Osteoblast (primary cell): ENCODE data around the gene PLXDC2. TPM values are rescaled to one million over a fixed set of nuclear protein-coding genes. Genes with fewer than 3 reads are reported as not detected.

Experiments
- DNase-seq: peaks from one replicate; pipeline ENCODE4 v3.0.0; 2011; ENCODE audit warnings: low spot score, mixed read lengths; ENCODE audit not compliant: insufficient read length; ENCODE audit errors: missing footprints
- H2AFZ ChIP-seq: 2 replicates; pipeline ENCODE4 v1.6.0; 2011; ENCODE audit warnings: mild to moderate bottlenecking, low read length
- H3K27ac ChIP-seq: 2 replicates; pipeline ENCODE4 v1.5.1; 2011; ENCODE audit warnings: mild to moderate bottlenecking, low read depth, low read length, moderate library complexity
- H3K27me3 ChIP-seq: 2 replicates; pipeline ENCODE4 v1.6.0; 2012; ENCODE audit warnings: mild to moderate bottlenecking, control low read depth, inconsistent platforms, low read length, moderate library complexity; ENCODE audit not compliant: insufficient read depth
- H3K36me3 ChIP-seq: 2 replicates; pipeline ENCODE4 v1.5.1; 2011; ENCODE audit warnings: mild to moderate bottlenecking, low read length, control low read depth, moderate library complexity; ENCODE audit not compliant: insufficient read depth
- H3K4me1 ChIP-seq: 2 replicates; pipeline ENCODE4 v1.5.1; 2011; ENCODE audit warnings: mild to moderate bottlenecking, low read length, control low read depth, moderate library complexity; ENCODE audit not compliant: insufficient read depth
- H3K4me2 ChIP-seq: 2 replicates; pipeline ENCODE4 v1.6.0; 2011; ENCODE audit warnings: mild to moderate bottlenecking, low read length; ENCODE audit not compliant: insufficient read depth
- H3K4me3 ChIP-seq: fragments of 200-600 bp; sonication (generic); 3 replicates; pipeline ENCODE4 v1.5.1; 2012; ENCODE audit warnings: mild to moderate bottlenecking, low read length, inconsistent platforms; ENCODE audit not compliant: insufficient read depth
- H3K79me2 ChIP-seq: 2 replicates; pipeline ENCODE4 v1.6.0; 2012; ENCODE audit warnings: mild to moderate bottlenecking, low read length, control low read depth, inconsistent platforms; ENCODE audit not compliant: insufficient read depth
- H3K9me3 ChIP-seq: 2 replicates; pipeline ENCODE4 v1.5.1; 2011; ENCODE audit warnings: low read depth, low read length, control low read depth
- H4K20me1 ChIP-seq: 2 replicates; pipeline ENCODE4 v1.6.0; 2012; ENCODE audit warnings: mild to moderate bottlenecking, low read length, control low read depth; ENCODE audit not compliant: insufficient read depth
- total RNA-seq: library from RNA; depleted of rRNA; stranded (reverse); fragments of >200 nt; gene quantifications from 2 replicates; pipeline ENCODE4 v1.2.3, GENCODE V29; 2012
- TF ChIP-seq, protein P1 (sequence below): IDR thresholded peaks from 2 replicates; pipeline ENCODE4 v1.5.1; 2011; ENCODE audit warnings: mild to moderate bottlenecking, low read depth, low read length, moderate library complexity; ENCODE audit errors: extremely low read depth

PLXDC2 gene
- total RNA-seq, 1 donor: 63.3 TPM

DNA sequence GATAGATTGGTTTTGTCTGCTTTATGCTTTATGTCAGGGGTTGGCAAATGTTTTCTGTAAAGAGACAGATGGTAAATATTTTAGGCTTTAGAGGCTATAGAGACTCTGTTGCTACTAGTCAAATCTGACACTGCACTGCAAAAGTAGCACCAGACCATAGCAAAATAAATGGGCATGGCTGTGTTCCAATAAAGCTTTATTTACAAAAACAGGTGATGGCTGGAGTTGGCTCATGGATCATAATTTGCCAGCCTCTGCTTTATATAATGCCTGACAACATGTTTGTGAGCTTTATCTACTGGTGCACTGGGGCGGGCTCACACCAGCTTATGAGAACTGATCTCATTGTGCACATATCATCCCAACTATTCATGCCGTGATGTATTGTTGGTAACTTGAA is 120.1 kb downstream of the PLXDC2 start:
- H3K79me2 ChIP-seq: no peaks in the 10 kb centered on the region
- no peak for DNase-seq
- no peak overlapping the region for H3K4me3 ChIP-seq
- no peaks in the 10 kb centered on the region for H3K36me3 ChIP-seq
- no peak overlapping the region for H3K27ac ChIP-seq
- H4K20me1 ChIP-seq: no peaks in the 10 kb centered on the region
- no peaks in the 10 kb centered on the region for H3K9me3 ChIP-seq
- H3K4me1 ChIP-seq: peaks cover 7% of the 10 kb centered on the region
- no peaks in the 10 kb centered on the region for H3K27me3 ChIP-seq
- H2AFZ ChIP-seq: no peak overlapping the region
- TF ChIP-seq, protein P1, sequence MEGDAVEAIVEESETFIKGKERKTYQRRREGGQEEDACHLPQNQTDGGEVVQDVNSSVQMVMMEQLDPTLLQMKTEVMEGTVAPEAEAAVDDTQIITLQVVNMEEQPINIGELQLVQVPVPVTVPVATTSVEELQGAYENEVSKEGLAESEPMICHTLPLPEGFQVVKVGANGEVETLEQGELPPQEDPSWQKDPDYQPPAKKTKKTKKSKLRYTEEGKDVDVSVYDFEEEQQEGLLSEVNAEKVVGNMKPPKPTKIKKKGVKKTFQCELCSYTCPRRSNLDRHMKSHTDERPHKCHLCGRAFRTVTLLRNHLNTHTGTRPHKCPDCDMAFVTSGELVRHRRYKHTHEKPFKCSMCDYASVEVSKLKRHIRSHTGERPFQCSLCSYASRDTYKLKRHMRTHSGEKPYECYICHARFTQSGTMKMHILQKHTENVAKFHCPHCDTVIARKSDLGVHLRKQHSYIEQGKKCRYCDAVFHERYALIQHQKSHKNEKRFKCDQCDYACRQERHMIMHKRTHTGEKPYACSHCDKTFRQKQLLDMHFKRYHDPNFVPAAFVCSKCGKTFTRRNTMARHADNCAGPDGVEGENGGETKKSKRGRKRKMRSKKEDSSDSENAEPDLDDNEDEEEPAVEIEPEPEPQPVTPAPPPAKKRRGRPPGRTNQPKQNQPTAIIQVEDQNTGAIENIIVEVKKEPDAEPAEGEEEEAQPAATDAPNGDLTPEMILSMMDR: no peak
- H3K4me2 ChIP-seq: no peak overlapping the region

DNA sequence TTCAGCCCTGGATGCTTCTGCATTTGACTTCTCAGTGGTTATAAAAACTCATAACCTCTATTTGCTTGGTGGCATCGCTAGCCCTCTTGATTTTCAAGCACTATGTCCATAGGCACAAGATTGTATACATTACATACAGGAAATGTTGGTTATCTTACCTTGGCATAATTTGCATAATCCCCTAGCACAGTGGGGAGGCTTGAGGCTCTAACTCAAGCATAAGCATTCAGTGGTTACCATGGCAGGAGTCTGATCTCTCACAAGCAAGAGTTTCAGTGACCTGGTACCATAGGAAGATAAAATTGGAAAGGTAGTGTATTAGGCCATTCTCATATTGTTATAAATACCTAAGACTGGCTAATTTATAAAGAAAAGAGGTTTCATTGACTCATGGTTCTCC is 121.8 kb downstream of the PLXDC2 start:
- Histone ChIP-seq H2AFZ (no peak overlapping the region), H3K4me3 (no peak overlapping the region), H4K20me1 (no peaks in the 10 kb centered on the region), H3K4me1 (no peaks in the 10 kb centered on the region), H3K4me2 (no peak overlapping the region), H3K27ac (no peak overlapping the region), H3K79me2 (no peaks in the 10 kb centered on the region), H3K36me3 (no peaks in the 10 kb centered on the region), H3K27me3 (no peaks in the 10 kb centered on the region), H3K9me3 (no peaks in the 10 kb centered on the region)
- no peak for DNase-seq
- TF ChIP-seq, protein P1: no peak

DNA sequence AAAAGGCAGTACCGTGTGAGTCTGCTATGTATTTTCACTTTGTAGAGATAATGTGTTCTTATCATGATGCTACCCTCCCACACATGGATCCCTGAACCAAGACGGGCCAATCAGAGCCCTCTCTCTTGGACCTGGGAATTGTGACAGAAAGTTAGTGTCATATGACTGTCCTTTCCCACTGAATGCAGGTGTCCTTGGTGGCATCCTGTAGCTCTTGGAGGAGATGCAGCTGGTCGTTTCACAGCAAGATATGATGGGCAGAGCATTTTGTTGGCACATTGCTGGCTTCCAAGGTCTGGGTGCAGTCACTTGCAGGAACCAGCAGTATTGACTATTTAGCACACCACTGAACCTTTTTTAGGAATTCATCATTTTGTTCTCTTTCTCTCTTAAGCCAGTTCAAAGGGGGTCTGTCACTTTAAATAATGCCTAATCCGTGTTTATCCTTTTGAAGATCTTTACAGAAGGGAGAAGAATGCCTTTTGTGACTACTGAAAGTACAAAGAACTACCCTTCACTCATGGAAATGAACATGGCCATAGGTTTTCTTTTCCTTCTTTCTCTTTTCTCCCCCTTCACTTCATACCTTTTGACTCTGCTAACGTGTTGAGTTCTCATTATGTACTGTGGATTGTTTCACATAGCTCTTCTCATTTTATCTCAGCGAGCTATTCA is 125.1 kb downstream of the PLXDC2 start:
- no peak overlapping the region for H3K4me2 ChIP-seq
- no peaks in the 10 kb centered on the region for H3K4me1 ChIP-seq
- DNase-seq: no peak
- H4K20me1 ChIP-seq: no peaks in the 10 kb centered on the region
- TF ChIP-seq, protein P1: no peak
- H3K27me3 ChIP-seq: no peaks in the 10 kb centered on the region
- no peaks in the 10 kb centered on the region for H3K9me3 ChIP-seq
- no peaks in the 10 kb centered on the region for H3K79me2 ChIP-seq
- H2AFZ ChIP-seq: no peak overlapping the region
- H3K4me3 ChIP-seq: no peak overlapping the region
- H3K27ac ChIP-seq: no peak overlapping the region
- H3K36me3 ChIP-seq: no peaks in the 10 kb centered on the region

DNA sequence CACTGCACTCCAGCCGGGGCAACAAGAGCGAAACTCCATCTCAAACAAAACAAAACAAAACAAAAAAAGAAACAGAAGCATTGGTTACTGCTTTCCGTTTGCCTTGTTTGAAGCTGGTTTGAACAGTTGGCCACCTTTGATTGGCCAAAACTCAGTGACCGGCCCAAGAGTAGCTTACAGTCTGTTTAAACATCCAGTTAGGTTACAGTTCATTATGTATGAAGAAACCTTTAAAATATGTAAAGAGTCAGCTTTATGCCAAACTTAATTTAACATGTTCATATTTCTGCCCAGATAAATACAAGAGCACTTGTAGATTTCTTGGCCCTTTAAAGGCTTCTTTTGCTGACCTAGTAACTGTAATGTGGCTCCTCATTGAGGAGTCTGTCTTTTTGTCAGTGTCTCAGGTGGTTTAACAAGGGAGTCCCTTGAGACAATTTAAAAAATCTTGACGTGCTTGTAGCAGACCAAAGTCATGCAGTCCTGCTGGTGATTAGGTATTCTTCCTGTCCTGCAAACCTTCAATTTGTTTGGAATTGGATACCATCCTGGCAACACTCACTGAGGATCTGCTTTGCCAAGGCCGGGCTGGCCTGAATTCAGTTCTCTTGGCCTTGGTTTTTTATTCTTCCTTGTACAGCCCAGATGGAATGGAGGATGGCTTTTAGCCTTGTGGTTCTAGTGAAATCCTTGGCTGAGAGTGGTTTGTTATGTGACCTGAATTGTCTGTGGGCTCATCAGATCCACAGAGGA is 128.9 kb downstream of the PLXDC2 start:
- TF ChIP-seq, protein P1: no peak
- Histone ChIP-seq H3K79me2 (no peaks in the 10 kb centered on the region), H3K27ac (no peak overlapping the region), H4K20me1 (no peaks in the 10 kb centered on the region), H3K36me3 (no peaks in the 10 kb centered on the region), H3K4me1 (no peaks in the 10 kb centered on the region), H3K4me3 (no peak overlapping the region), H3K27me3 (no peaks in the 10 kb centered on the region), H3K4me2 (no peak overlapping the region), H3K9me3 (no peaks in the 10 kb centered on the region), H2AFZ (no peak overlapping the region)
- DNase-seq: no peak
